ENCODE results near the gene AKAP13. TPM values are rescaled to one million over a fixed set of nuclear protein-coding genes. Genes with fewer than 3 reads are reported as not detected.

The AKAP13 gene
- total and polyA plus RNA-seq, 2 of the 8 experiments (the other 6 are each of a cell fraction or from before 2014, with no cell fraction given) = 14.0 to 46.2 TPM

- TF ChIP-seq NRF1 (IDR thresholded peaks at IDR 0.05; ENCODE audit: low read depth, low read length) (no peak), ASH2L (IDR thresholded peaks at IDR 0.05; ENCODE audit: low read length) (no peak), JUN (IDR thresholded peaks at IDR 0.05; ENCODE audit: low read depth, low read length) (no peak), TAF1 (IDR thresholded peaks at IDR 0.05; ENCODE audit: low read depth, low read length) (0 out of 2 replicates have a peak, but pooled peaks have one; percentile 46), ZNF274 (IDR thresholded peaks at IDR 0.05; ENCODE audit: borderline replicate concordance, extremely low read depth, low read length) (no peak)
- TF ChIP-seq, protein P1, sequence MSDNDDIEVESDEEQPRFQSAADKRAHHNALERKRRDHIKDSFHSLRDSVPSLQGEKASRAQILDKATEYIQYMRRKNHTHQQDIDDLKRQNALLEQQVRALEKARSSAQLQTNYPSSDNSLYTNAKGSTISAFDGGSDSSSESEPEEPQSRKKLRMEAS (IDR thresholded peaks at IDR 0.05) = peak; percentile 55; the same call in 1 of the 2 replicates
Observed at GRCh38 chr15:85689729-85690128, 309.3 kb downstream of the AKAP13 start (continued).

Measured in H1 (cell line).